ENCODE data around the gene NOP16. TPM values are rescaled to one million over a fixed set of nuclear protein-coding genes. Genes with fewer than 3 reads are reported as not detected.

Gene NOP16
- total and polyA plus RNA-seq, 2 of the 13 experiments (the other 11 are each of a cell fraction or from before 2014, with no cell fraction given) = 43.3 to 48.4 TPM

GRCh38 chr5:176359658-176360057, 28.7 kb downstream of the NOP16 start (continued):
- TF ChIP-seq, protein P1, sequence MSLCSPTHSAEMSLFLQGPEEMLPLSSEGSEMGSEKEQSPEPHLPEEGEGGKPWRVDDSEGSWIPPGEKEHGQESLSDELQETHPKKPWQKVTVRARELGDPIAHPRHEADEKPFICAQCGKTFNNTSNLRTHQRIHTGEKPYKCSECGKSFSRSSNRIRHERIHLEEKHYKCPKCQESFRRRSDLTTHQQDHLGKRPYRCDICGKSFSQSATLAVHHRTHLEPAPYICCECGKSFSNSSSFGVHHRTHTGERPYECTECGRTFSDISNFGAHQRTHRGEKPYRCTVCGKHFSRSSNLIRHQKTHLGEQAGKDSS (CRISPR knock-in tag; IDR thresholded peaks at IDR 0.05; ENCODE audit: borderline replicate concordance, low read depth) = no peak
- TF ChIP-seq KLF6 (CRISPR knock-in tag; IDR thresholded peaks at IDR 0.05) = no peak
- TF ChIP-seq ZFP37 (CRISPR knock-in tag; IDR thresholded peaks at IDR 0.05; ENCODE audit: borderline replicate concordance) = no peak

GRCh38 chr5:176356179-176356566, 32.2 kb downstream of the NOP16 start:
- POLR2A ChIA-PET = no interaction called here
- intact Hi-C loops (cut with micrococcal nuclease; ENCODE audit: unreplicated experiment) = no loop called here
- no peak overlapping the region for H3K4me3 ChIP-seq (replicated peaks in 1 of 3; ENCODE audit: insufficient read depth in 1 of 3, low read depth in 2 of 3, low read length in 3 of 3)
- peaks cover 60% of the 10 kb centered on the region for H3K79me2 ChIP-seq (ENCODE audit: insufficient read depth, low read length)
- peaks cover 21% of the 10 kb centered on the region for H3K4me1 ChIP-seq (ENCODE audit: insufficient read depth, low read length)
- 100% methylated on average over 3 of the region's 3 CpGs for WGBS (ENCODE audit: low lambda C conversion rate)
- DNase-seq (ENCODE audit: low spot score) = no peak
- no peaks in the 10 kb centered on the region for H3K9me3 ChIP-seq (ENCODE audit: low read length)
- no peak overlapping the region for H2AFZ ChIP-seq (ENCODE audit: low read length)
- CTCF ChIA-PET (ENCODE audit: low intra/inter-chr PET ratio, low total read pairs) = no interaction called here
- H3K4me2 ChIP-seq (ENCODE audit: low read depth, low read length) = no peak overlapping the region
- peaks cover 22 to 71% of the 10 kb centered on the region in 2 experiments for H3K36me3 ChIP-seq (replicated peaks in 1 of 2; ENCODE audit: control insufficient read depth in 1 of 2, insufficient read depth in 2 of 2, low read length in 2 of 2)
- no peak for ATAC-seq
- BruUV-seq (replicated peaks) = no TSS peak
- in situ Hi-C loops (cut with HindIII; ENCODE audit: extremely low pct_ligation_motif_present, low pct_unique_long_range_greater_than_20kb) = no loop called here
- no peak overlapping the region for H3K27ac ChIP-seq (ENCODE audit: extremely low read length, insufficient read depth, low read length)
- peaks cover 18% of the 10 kb centered on the region for H4K20me1 ChIP-seq (ENCODE audit: insufficient read depth, low read length)
- no peaks in the 10 kb centered on the region; a peak in 1 of 5 replicates for H3K27me3 ChIP-seq (ENCODE audit: control insufficient read depth in 1 of 2, insufficient read depth in 2 of 2, low read length in 2 of 2)
- no peak for TF ChIP-seq ZNF674 (CRISPR knock-in tag; IDR thresholded peaks at IDR 0.05; ENCODE audit: low read depth)
- TF ChIP-seq ZNF629 (CRISPR knock-in tag; conservative IDR thresholded peaks at IDR 0.05) = peak; percentile 68
- FAIRE-seq = no peak
- no peak overlapping the region for H3K9ac ChIP-seq (ENCODE audit: insufficient read depth, low read depth, low read length)
